ENCODE data around the gene SALL2. TPM values are rescaled to one million over a fixed set of nuclear protein-coding genes. Genes with fewer than 3 reads are reported as not detected.

The SALL2 gene
- total RNA-seq, 1 experiment from 2014 or later = 19.7 TPM

DNA sequence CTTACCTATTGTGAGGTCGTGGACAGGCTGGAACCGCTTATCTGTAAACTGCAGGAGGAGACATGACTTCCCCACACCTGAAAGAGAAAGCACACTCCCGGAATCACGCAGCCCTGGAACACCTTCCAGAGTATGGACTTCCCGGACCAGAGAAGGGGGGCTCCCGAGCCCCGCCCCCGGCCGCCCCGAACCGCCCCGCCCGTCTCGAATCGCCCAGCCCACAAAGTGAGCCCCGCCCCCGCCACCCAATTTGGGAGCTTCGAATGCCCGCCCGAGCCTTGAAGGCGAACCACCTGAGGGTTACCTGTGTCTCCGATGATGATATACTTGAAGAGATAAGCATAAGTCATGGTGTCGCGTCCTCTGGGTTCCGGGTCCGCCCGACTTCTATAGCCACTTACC lies 49.6 kb downstream of the SALL2 start:
- DNase-seq = no peak
- peaks cover 13% of the 10 kb centered on the region for H3K36me3 ChIP-seq
- no peaks in the 10 kb centered on the region for H3K4me1 ChIP-seq
- no peaks in the 10 kb centered on the region for H3K27me3 ChIP-seq
- no peaks in the 10 kb centered on the region for H3K9me3 ChIP-seq (replicated peaks)
- peak overlapping the region; percentile 85 for H3K4me3 ChIP-seq
- H3K27ac ChIP-seq = peak overlapping the region; percentile 38; the same call in 1 of the 2 replicates

DNA sequence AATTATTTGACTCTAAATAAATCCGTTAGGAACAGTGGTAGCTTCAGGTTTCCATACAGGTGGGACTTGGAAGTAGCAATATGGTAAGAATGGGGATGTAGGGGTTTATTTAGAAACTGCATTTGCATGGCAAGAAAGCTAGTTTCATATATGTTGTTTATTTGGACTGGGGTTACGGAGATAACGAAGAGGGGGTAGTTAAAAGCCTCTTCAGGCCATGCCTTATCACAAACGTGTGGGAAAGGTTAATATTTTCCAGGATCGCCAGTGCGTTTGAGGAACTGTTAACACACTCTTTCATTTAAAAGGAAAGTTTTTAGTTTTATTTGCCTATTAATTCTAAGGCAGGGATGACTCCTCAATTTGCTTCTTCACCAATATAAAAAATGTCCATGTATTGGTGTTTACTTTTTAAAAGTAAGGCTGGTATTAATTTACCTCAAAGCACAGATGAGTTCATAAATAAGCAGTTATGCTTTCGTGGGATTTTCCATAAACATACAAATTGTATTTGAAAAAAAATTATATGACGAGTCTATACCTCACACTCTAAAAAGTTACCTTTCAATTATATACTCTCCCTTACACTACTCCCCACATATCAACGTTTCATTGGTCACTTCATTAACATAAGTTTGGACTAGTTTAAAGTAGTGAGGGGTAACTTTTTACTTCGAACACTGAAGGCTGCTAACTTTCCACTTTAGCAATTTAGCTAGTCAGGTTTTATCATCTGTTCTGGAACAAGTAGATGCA lies 50.2 kb downstream of the SALL2 start:
- no peaks in the 10 kb centered on the region for H3K4me1 ChIP-seq
- no peaks in the 10 kb centered on the region for H3K27me3 ChIP-seq
- H3K9me3 ChIP-seq (replicated peaks) = no peaks in the 10 kb centered on the region
- H3K36me3 ChIP-seq = peaks cover 8% of the 10 kb centered on the region
- H3K27ac ChIP-seq = peak overlapping the region; percentile 38; the same call in 1 of the 2 replicates
- DNase-seq = no peak
- peak overlapping the region; percentile 85 for H3K4me3 ChIP-seq

Other genes with a start within 250 kb of the SALL2 start
- gene RPGRIP1, start 246.3 kb downstream of the SALL2 start, total RNA-seq (2014; rRNA removed; shearing (Covaris generic)) = not detected in 2 replicates
- gene SUPT16H, start 142.3 kb downstream of the SALL2 start, total RNA-seq (2014; rRNA removed; shearing (Covaris generic)) = 195 and 216 TPM in 2 replicates
- 61.7 and 63.7 TPM in 2 replicates for gene CHD8, start 70.2 kb downstream of the SALL2 start, total RNA-seq (2014; rRNA removed; shearing (Covaris generic))
- 25.0 and 26.3 TPM in 2 replicates for gene RAB2B, start 49.4 kb downstream of the SALL2 start, total RNA-seq (2014; rRNA removed; shearing (Covaris generic))
- gene TOX4, start 49.2 kb downstream of the SALL2 start, total RNA-seq (2014; rRNA removed; shearing (Covaris generic)) = 26.4 and 27.7 TPM in 2 replicates
- 55.1 and 56.5 TPM in 2 replicates for gene METTL3, start 15.0 kb downstream of the SALL2 start, total RNA-seq (2014; rRNA removed; shearing (Covaris generic))
- not detected in 2 replicates for gene OR10G3, start 53.7 kb upstream of the SALL2 start, total RNA-seq (2014; rRNA removed; shearing (Covaris generic))
- gene OR10G2, start 108.6 kb upstream of the SALL2 start, total RNA-seq (2014; rRNA removed; shearing (Covaris generic)) = not detected in 2 replicates
- gene OR4E2, start 127.5 kb upstream of the SALL2 start, total RNA-seq (2014; rRNA removed; shearing (Covaris generic)) = not detected in 2 replicates
- gene OR4E1, start 147.5 kb upstream of the SALL2 start, total RNA-seq (2014; rRNA removed; shearing (Covaris generic)) = not detected in 2 replicates

Measured in SJCRH30 (cell line).